Activated T-helper 17 cell treated with anti-CD3 and anti-CD28 coated beads, Interleukin-2, amount 50 U/mL, for 72 hours (primary cell): ENCODE results near the gene HIVEP1. TPM values are rescaled to one million over a fixed set of nuclear protein-coding genes. Genes with fewer than 3 reads are reported as not detected.
A peak's percentile ranks its signal among the peaks of the same experiment; 100 is the strongest.
"Not testable (repeated sequence)": the region's sequence is repeated elsewhere in the genome, so short reads cannot be mapped to it uniquely, and the experiment has no call there.

Experiments
- ATAC-seq: fragments of 150-1000 bp; cut with Tn5 transposase; replicated peaks from 2 replicates; pipeline ENCODE4 v1.10.0; 2021; ENCODE audit warnings: mild to moderate bottlenecking, moderate library complexity
- H3K27ac Mint-ChIP-seq: one replicate; pipeline ENCODE4 v1.8.0; 2022; ENCODE audit warnings: mixed read lengths
- H3K27me3 Mint-ChIP-seq: one replicate; pipeline ENCODE4 v1.8.0; 2022; ENCODE audit warnings: mixed read lengths
- H3K36me3 Mint-ChIP-seq: one replicate; pipeline ENCODE4 v1.8.0; 2022; ENCODE audit warnings: low read depth, mild to moderate bottlenecking, mixed read lengths
- H3K4me1 Mint-ChIP-seq: one replicate; pipeline ENCODE4 v1.8.0; 2022; ENCODE audit warnings: mixed read lengths
- H3K4me3 Mint-ChIP-seq: one replicate; pipeline ENCODE4 v1.8.0; 2022; ENCODE audit warnings: mild to moderate bottlenecking, mixed read lengths
- H3K9me3 Mint-ChIP-seq: one replicate; pipeline ENCODE4 v1.8.0; 2022; ENCODE audit warnings: mixed read lengths
- total RNA-seq, 2 donors: library from RNA; stranded (reverse); gene quantifications; one replicate each; pipeline ENCODE4 v1.2.3, GENCODE V29; 2022

HIVEP1 gene
- total RNA-seq, 2 donors from 2014 or later, result 29.4 to 75.5 TPM

GRCh38 chr6:12175626-12176025 lies 163.5 kb downstream of the HIVEP1 start:
- Mint-ChIP-seq H3K36me3 (no peaks in the 10 kb centered on the region), H3K27ac (no peak overlapping the region), H3K9me3 (no peaks in the 10 kb centered on the region), H3K4me3 (no peak overlapping the region), H3K4me1 (no peaks in the 10 kb centered on the region), H3K27me3 (no peaks in the 10 kb centered on the region)
- ATAC-seq, result no peak

DNA sequence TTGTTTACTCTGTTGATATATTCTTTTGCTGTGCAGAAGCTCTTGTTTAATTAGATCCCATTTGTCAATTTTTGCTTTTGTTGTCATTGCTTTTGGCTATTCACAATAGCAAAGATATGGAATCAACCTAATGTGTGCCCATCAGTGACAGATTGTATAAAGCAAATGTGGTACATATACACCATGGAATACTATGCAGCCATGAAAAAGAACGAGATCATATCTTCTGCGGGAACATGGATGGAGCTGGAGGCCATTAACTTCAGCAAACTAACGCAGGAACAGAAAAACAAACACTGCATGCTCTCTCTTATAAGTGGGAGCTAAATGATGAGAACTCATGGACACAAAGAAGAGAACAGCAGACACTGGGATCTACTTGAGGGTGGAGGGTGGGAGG lies 164.7 kb downstream of the HIVEP1 start:
- not testable (repeated sequence) for H3K36me3 Mint-ChIP-seq, H3K9me3 Mint-ChIP-seq, H3K27ac Mint-ChIP-seq, H3K4me1 Mint-ChIP-seq, ATAC-seq, H3K4me3 Mint-ChIP-seq, H3K27me3 Mint-ChIP-seq

DNA sequence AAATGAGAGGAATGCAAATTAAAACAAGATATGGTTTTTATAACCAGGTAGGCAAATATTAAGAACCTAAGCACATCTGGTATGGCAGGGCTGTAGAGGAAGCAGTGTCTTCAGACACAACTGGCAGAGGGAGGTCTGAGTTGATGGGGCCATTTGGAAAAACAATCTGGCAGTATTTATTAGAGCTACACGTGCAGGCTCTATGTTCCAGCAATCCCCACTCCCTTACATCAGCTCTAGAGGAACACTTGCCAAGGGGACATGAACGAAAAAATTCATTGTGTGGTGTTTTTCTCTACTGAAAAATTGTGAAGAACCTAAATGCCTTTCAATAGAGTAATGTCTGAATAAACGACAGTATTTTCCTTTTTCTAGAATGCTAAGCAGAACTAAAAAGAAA lies 166.4 kb downstream of the HIVEP1 start:
- no peak overlapping the region for H3K4me3 Mint-ChIP-seq
- H3K27me3 Mint-ChIP-seq, result peaks cover 6% of the 10 kb centered on the region
- ATAC-seq, result no peak
- H3K27ac Mint-ChIP-seq, result no peak overlapping the region
- peaks cover 4% of the 10 kb centered on the region for H3K4me1 Mint-ChIP-seq
- no peaks in the 10 kb centered on the region for H3K9me3 Mint-ChIP-seq
- H3K36me3 Mint-ChIP-seq, result no peaks in the 10 kb centered on the region

GRCh38 chr6:12181481-12181880 lies 169.4 kb downstream of the HIVEP1 start:
- H3K27me3 Mint-ChIP-seq, result peaks cover 6% of the 10 kb centered on the region
- H3K4me3 Mint-ChIP-seq, result no peak overlapping the region
- no peak overlapping the region for H3K27ac Mint-ChIP-seq
- ATAC-seq, result no peak
- H3K4me1 Mint-ChIP-seq, result peaks cover 4% of the 10 kb centered on the region
- no peaks in the 10 kb centered on the region for H3K9me3 Mint-ChIP-seq
- no peaks in the 10 kb centered on the region for H3K36me3 Mint-ChIP-seq

DNA sequence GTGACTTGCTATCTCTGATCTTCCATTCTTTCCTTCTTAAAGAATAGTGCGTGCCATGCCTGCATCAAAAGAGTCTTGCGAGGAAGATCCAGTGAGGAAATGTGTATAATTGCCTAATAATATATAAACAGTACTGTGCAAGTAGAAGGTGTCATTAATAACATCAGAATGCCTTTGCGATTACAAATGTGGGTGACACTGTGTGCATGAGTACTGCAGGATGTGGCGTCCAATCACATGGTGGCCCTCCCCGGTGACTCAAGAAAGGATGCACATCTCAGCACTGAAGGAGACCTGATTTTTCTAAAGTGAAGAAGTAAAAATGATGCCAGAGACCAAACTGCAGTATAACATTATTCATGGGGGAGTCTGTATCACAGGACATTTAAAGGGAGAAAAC lies 170.6 kb downstream of the HIVEP1 start:
- peaks cover 4% of the 10 kb centered on the region for H3K4me1 Mint-ChIP-seq
- H3K27me3 Mint-ChIP-seq, result peaks cover 6% of the 10 kb centered on the region
- H3K27ac Mint-ChIP-seq, result no peak overlapping the region
- no peaks in the 10 kb centered on the region for H3K36me3 Mint-ChIP-seq
- H3K9me3 Mint-ChIP-seq, result no peaks in the 10 kb centered on the region
- ATAC-seq, result peak; percentile 59
- H3K4me3 Mint-ChIP-seq, result no peak overlapping the region

DNA sequence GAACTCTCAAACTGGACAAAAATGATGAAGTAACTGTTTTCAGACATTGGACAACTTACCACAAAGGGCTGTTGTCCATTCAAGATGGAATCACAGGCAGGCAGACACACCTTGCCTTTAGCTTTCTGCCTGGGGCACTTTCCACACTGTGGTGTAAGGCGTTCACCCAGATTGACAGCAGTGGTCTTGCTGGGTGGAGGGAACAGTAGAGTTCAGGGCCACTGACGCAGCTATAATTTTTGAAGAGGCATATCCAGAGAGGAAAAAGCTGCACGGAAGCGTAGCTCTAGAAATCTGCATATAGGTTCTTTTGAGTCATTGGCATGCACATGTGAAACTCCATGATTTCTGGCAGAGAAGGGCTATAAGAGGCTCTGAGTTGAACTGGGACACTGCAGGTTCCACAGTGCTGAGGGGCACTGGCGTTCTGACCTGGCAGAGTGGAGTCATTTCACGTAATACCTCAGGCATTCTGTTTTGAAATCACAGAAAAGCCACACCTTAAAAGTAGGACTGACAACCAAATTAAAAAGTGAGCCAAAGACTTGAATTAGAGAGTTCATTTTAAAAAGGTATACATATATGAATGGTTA lies 173.1 kb downstream of the HIVEP1 start:
- no peak for ATAC-seq
- no peaks in the 10 kb centered on the region for H3K9me3 Mint-ChIP-seq
- H3K4me1 Mint-ChIP-seq, result peaks cover 4% of the 10 kb centered on the region
- no peak overlapping the region for H3K4me3 Mint-ChIP-seq
- H3K36me3 Mint-ChIP-seq, result no peaks in the 10 kb centered on the region
- H3K27me3 Mint-ChIP-seq, result peaks cover 6% of the 10 kb centered on the region
- no peak overlapping the region for H3K27ac Mint-ChIP-seq

DNA sequence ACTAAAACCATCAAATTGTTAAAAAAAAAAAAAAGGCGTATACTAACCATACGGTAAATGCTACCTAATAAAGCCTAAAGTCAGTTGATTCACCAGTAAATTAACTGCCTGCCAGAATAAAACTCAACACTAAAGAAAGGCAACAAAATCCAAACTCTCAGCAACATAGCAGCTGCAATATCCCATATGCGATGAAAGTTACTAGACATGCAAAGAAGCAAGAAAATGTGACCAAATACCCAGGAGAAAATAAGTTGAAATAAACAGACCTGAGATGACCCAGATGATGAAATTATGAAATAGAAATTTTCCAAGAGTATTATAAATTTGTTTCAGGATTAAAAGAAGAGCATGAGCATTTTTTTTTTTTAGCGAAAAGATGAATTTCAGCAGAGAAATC lies 174.4 kb downstream of the HIVEP1 start:
- Mint-ChIP-seq H3K9me3 (no peaks in the 10 kb centered on the region), H3K27ac (no peak overlapping the region), H3K36me3 (no peaks in the 10 kb centered on the region), H3K4me3 (no peak overlapping the region), H3K27me3 (peaks cover 6% of the 10 kb centered on the region), H3K4me1 (peaks cover 4% of the 10 kb centered on the region)
- no peak for ATAC-seq

DNA sequence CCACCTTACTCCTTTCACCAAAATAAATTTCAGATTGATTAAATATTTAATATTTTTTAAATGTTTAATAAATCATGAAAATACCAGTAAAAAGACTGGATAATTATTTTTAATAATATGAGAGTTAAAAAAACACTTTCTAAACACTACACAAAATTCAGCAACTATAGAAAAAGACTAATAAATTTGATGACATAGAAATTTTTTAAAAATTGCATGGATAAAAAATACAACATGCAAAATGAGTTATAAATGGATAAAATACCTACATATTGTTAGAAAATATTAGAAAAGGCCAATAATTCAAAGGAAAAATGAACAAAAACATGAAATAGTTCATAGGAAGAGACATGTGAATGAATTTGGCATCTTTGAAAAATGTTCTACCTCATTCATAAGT lies 177.0 kb downstream of the HIVEP1 start:
- Mint-ChIP-seq H3K4me3 (no peak overlapping the region), H3K27me3 (no peaks in the 10 kb centered on the region), H3K36me3 (no peaks in the 10 kb centered on the region), H3K4me1 (no peaks in the 10 kb centered on the region), H3K9me3 (no peaks in the 10 kb centered on the region), H3K27ac (no peak overlapping the region)
- ATAC-seq, result no peak

DNA sequence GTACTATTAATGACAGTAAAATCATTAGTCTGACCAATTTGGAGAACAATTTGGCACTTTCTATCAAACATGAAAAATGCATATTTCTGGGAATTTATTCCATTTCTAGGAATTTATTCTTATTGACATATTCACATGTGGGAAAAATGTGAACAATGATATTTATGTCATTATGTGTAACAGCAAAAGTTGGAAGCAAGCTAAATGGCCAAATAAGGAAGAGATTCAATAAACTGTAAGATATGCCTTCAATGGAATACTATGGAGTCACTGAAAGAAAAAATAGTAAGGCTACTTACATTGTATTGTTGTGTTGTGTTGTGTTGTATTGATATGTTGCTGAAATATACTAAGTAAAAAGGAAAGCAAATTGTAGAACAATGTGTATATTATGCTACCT lies 177.5 kb downstream of the HIVEP1 start:
- Mint-ChIP-seq H3K27ac (no peak overlapping the region), H3K4me3 (no peak overlapping the region), H3K9me3 (no peaks in the 10 kb centered on the region), H3K4me1 (no peaks in the 10 kb centered on the region), H3K36me3 (no peaks in the 10 kb centered on the region), H3K27me3 (no peaks in the 10 kb centered on the region)
- ATAC-seq, result no peak

- Mint-ChIP-seq H3K9me3 (no peaks in the 10 kb centered on the region), H3K36me3 (no peaks in the 10 kb centered on the region), H3K27me3 (no peaks in the 10 kb centered on the region), H3K4me1 (no peaks in the 10 kb centered on the region), H3K27ac (no peak overlapping the region), H3K4me3 (no peak overlapping the region)
- no peak for ATAC-seq
These were observed 178.1 kb downstream of the HIVEP1 start for GRCh38 chr6:12190252-12190651.

GRCh38 chr6:12196326-12196936 lies 184.3 kb downstream of the HIVEP1 start:
- Mint-ChIP-seq H3K27me3 (no peaks in the 10 kb centered on the region), H3K4me1 (no peaks in the 10 kb centered on the region), H3K4me3 (no peak overlapping the region), H3K27ac (no peak overlapping the region), H3K36me3 (no peaks in the 10 kb centered on the region), H3K9me3 (no peaks in the 10 kb centered on the region)
- ATAC-seq, result no peak

DNA sequence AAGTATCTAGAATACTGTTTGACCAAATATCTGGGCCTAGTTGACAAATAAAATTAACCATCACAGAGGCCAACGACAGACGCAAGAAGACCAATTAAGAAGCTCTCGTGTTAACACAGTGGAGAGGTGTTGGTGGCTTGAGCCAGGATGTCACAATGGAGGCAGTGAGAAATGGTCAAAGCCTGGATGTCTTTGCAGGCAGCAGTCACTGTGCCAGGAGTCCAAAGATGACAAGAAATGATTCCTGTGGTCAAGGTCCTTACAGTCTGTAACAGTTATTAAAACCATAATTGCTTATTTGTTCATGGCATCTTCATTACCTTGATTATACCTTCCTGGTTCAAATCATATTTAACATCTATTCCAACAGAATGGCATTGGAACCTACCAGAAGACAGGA lies 186.7 kb downstream of the HIVEP1 start:
- Mint-ChIP-seq H3K27me3 (no peaks in the 10 kb centered on the region), H3K27ac (no peak overlapping the region), H3K36me3 (no peaks in the 10 kb centered on the region), H3K9me3 (no peaks in the 10 kb centered on the region), H3K4me3 (no peak overlapping the region), H3K4me1 (no peaks in the 10 kb centered on the region)
- ATAC-seq, result no peak

- no peaks in the 10 kb centered on the region for H3K27me3 Mint-ChIP-seq
- H3K27ac Mint-ChIP-seq, result no peak overlapping the region
- ATAC-seq, result no peak
- no peaks in the 10 kb centered on the region for H3K4me1 Mint-ChIP-seq
- no peaks in the 10 kb centered on the region for H3K9me3 Mint-ChIP-seq
- no peaks in the 10 kb centered on the region for H3K36me3 Mint-ChIP-seq
- H3K4me3 Mint-ChIP-seq, result no peak overlapping the region
These were observed 188.0 kb downstream of the HIVEP1 start for GRCh38 chr6:12200015-12200564.

- Mint-ChIP-seq H3K27ac (no peak overlapping the region), H3K9me3 (no peaks in the 10 kb centered on the region), H3K27me3 (no peaks in the 10 kb centered on the region), H3K36me3 (no peaks in the 10 kb centered on the region), H3K4me3 (no peak overlapping the region), H3K4me1 (no peaks in the 10 kb centered on the region)
- ATAC-seq, result no peak
These were observed 188.6 kb downstream of the HIVEP1 start for GRCh38 chr6:12200761-12201160.

- no peak for ATAC-seq
- no peaks in the 10 kb centered on the region for H3K9me3 Mint-ChIP-seq
- H3K4me3 Mint-ChIP-seq, result no peak overlapping the region
- no peaks in the 10 kb centered on the region for H3K4me1 Mint-ChIP-seq
- H3K36me3 Mint-ChIP-seq, result no peaks in the 10 kb centered on the region
- H3K27ac Mint-ChIP-seq, result no peak overlapping the region
- H3K27me3 Mint-ChIP-seq, result no peaks in the 10 kb centered on the region
These were observed 190.9 kb downstream of the HIVEP1 start for GRCh38 chr6:12203001-12203400.
